ENCODE data around the gene RIPOR3. TPM values are rescaled to one million over a fixed set of nuclear protein-coding genes. Genes with fewer than 3 reads are reported as not detected.
"Not testable (repeated sequence)": the region's sequence is repeated elsewhere in the genome, so short reads cannot be mapped to it uniquely, and the experiment has no call there.

Gene RIPOR3
- total RNA-seq, 2 experiments from 2014 or later = not detected

- CTCF ChIA-PET = interaction anchor here (2.3 to 2.9 kb wide), 2 partner anchors 60 to 107 kb away, joined by 9 to 13 read pairs; no protein-coding TSS in a partner anchor
- intact Hi-C loops (cut with micrococcal nuclease) = loop anchor here (2.0 kb wide), 1 partner anchor 381 kb away; the partner anchor contains the start of gene CEBPB
- Mint-ChIP-seq H3K27ac (peak overlapping the region; percentile 58), H3K9me3 (no peaks in the 10 kb centered on the region), H3K4me3 (no peak overlapping the region), H3K27me3 (ENCODE audit: low read depth) (no peaks in the 10 kb centered on the region), H3K36me3 (ENCODE audit: low read depth) (peaks cover 69% of the 10 kb centered on the region), H3K4me1 (ENCODE audit: low read depth) (peaks cover 79% of the 10 kb centered on the region)
- peak; percentile 2 for DNase-seq
Observed at GRCh38 chr20:50571466-50571865, 119.9 kb downstream of the RIPOR3 start.

GRCh38 chr20:50569864-50570836 lies 121.2 kb downstream of the RIPOR3 start:
- Mint-ChIP-seq H3K27ac (peak overlapping the region; percentile 91), H3K4me3 (peak overlapping the region; percentile 23), H3K27me3 (ENCODE audit: low read depth) (no peaks in the 10 kb centered on the region), H3K4me1 (ENCODE audit: low read depth) (peaks cover 84% of the 10 kb centered on the region), H3K36me3 (ENCODE audit: low read depth) (peaks cover 71% of the 10 kb centered on the region), H3K9me3 (no peaks in the 10 kb centered on the region)
- peak; percentile 83 for DNase-seq
- intact Hi-C loops (cut with micrococcal nuclease) = loop anchor here (1.0 to 10.0 kb wide), 11 partner anchors 9 to 455 kb away; partner anchors contain the start of genes CEBPB, PTPN1 and UBE2V1
- CTCF ChIA-PET = interaction anchor here (0.6 to 1.6 kb wide), 22 partner anchors 8 to 122 kb away, joined by 3 to 10 read pairs (median 5); partner anchors contain the start of gene PTPN1

DNA sequence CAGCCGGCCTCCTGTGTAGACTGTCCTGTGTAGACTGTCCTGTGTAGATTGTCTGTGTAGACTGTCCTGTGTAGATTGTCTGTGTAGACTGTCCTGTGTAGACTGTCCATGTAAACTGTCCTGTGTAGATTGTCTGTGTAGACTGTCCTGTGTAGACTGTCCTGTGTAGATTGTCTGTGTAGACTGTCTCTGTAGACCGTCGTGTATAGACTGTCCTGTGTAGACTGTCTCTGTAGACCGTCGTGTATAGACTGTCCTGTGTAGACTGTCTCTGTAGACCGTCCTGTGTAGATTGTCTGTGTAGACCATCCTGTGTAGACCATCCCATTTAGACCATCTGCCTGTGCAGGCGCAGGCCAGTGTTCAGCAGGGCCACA lies 121.9 kb downstream of the RIPOR3 start:
- DNase-seq; H3K27me3 Mint-ChIP-seq (ENCODE audit: low read depth); H3K4me3 Mint-ChIP-seq; H3K9me3 Mint-ChIP-seq: not testable (repeated sequence)
- peaks cover 71% of the 10 kb centered on the region for H3K36me3 Mint-ChIP-seq (ENCODE audit: low read depth)
- peaks cover 88% of the 10 kb centered on the region for H3K4me1 Mint-ChIP-seq (ENCODE audit: low read depth)
- H3K27ac Mint-ChIP-seq = peak overlapping the region; percentile 91
- intact Hi-C loops (cut with micrococcal nuclease) = loop anchor here (10.0 kb wide), 1 partner anchor 455 kb away; the partner anchor contains the start of gene UBE2V1
- CTCF ChIA-PET = interaction anchor here (0.6 to 1.6 kb wide), 7 partner anchors 18 to 76 kb away, joined by 3 to 10 read pairs (median 5); partner anchors contain the start of gene PTPN1

DNA sequence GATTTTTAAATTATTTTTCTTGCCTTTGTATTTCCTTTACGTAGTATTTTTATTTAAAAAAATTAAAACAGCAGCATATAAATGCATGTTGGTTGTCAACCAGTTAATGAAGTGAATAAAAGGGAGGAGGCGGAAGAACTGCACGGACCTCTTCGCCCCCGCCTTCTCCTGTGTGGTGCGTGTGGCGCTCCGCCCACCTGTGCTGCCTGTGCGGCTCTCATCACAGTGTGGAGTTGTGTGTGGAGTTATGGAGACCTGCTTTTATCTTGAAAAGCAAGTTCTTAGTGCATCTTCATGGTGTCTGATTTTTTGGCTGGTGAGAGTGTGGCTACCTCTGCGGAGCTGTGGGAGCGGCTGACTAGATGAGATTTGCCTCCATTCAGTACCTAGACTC lies 122.8 kb downstream of the RIPOR3 start:
- peaks cover 70% of the 10 kb centered on the region for H3K36me3 Mint-ChIP-seq (ENCODE audit: low read depth)
- peak overlapping the region; percentile 91 for H3K27ac Mint-ChIP-seq
- no peak for DNase-seq
- no peaks in the 10 kb centered on the region for H3K9me3 Mint-ChIP-seq
- H3K4me3 Mint-ChIP-seq = no peak overlapping the region
- H3K27me3 Mint-ChIP-seq (ENCODE audit: low read depth) = no peaks in the 10 kb centered on the region
- peaks cover 97% of the 10 kb centered on the region for H3K4me1 Mint-ChIP-seq (ENCODE audit: low read depth)
- intact Hi-C loops (cut with micrococcal nuclease) = loop anchor here (10.0 kb wide), 1 partner anchor 454 kb away; the partner anchor contains the start of gene UBE2V1
- CTCF ChIA-PET = interaction anchor here (1.6 kb wide), 1 partner anchor 20 kb away, joined by 5 read pairs; no protein-coding TSS in a partner anchor

DNA sequence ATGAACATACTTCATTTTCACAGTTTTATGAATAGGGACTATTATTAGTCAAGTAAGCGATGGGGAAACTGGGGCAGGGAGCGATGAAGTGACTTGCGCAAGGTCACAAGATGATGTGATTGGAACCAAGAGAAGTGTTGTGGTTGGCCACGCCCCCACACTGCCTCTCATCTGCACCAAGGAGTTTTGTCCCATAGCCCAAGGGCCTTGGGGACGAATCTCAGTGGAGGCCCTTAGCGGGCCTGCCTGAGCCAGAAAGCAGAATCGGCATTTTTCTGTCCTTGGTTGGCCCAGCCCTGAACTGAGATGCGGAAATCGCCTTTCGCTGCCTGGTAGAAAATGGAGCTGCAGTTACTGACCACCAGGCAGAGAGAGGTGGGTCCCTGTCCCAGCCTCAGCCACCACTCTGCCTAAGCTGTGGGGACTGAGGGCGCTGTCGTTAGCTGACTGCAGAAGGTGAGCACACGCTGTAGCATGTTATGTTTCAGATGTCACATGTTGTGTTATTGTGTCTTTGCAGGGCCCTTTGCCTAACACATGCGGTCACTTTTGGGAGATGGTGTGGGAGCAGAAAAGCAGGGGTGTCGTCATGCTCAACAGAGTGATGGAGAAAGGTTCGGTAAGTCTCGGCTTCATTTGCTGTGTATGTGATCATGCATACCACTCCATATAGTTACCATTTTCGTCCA lies 123.3 kb downstream of the RIPOR3 start:
- intact Hi-C loops (cut with micrococcal nuclease) = loop anchor here (10.0 kb wide), 1 partner anchor 453 kb away; the partner anchor contains the start of gene UBE2V1
- DNase-seq = peak; percentile 58
- CTCF ChIA-PET = interaction anchor here (1.6 kb wide), 1 partner anchor 20 kb away, joined by 5 read pairs; no protein-coding TSS in a partner anchor
- peak overlapping the region; percentile 67 for H3K27ac Mint-ChIP-seq
- H3K4me1 Mint-ChIP-seq (ENCODE audit: low read depth) = peaks cover 97% of the 10 kb centered on the region
- H3K36me3 Mint-ChIP-seq (ENCODE audit: low read depth) = peaks cover 70% of the 10 kb centered on the region
- no peaks in the 10 kb centered on the region for H3K9me3 Mint-ChIP-seq
- H3K27me3 Mint-ChIP-seq (ENCODE audit: low read depth) = no peaks in the 10 kb centered on the region
- peak overlapping the region; percentile 11 for H3K4me3 Mint-ChIP-seq

GRCh38 chr20:50565871-50566270 lies 125.5 kb downstream of the RIPOR3 start:
- peaks cover 75% of the 10 kb centered on the region for H3K36me3 Mint-ChIP-seq (ENCODE audit: low read depth)
- H3K27ac Mint-ChIP-seq = peak overlapping the region; percentile 69
- no peaks in the 10 kb centered on the region for H3K9me3 Mint-ChIP-seq
- H3K4me1 Mint-ChIP-seq (ENCODE audit: low read depth) = peaks cover 97% of the 10 kb centered on the region
- intact Hi-C loops (cut with micrococcal nuclease) = loop anchor here (10.0 kb wide), 1 partner anchor 451 kb away; the partner anchor contains the start of gene UBE2V1
- no peak for DNase-seq
- CTCF ChIA-PET = interaction anchor here (0.7 to 1.8 kb wide), 4 partner anchors 14 to 87 kb away, joined by 3 to 5 read pairs (median 4); no protein-coding TSS in a partner anchor
- H3K4me3 Mint-ChIP-seq = no peak overlapping the region
- H3K27me3 Mint-ChIP-seq (ENCODE audit: low read depth) = no peaks in the 10 kb centered on the region

- no peaks in the 10 kb centered on the region for H3K9me3 Mint-ChIP-seq
- peak overlapping the region; percentile 69 for H3K27ac Mint-ChIP-seq
- CTCF ChIA-PET = interaction anchor here (0.7 to 1.8 kb wide), 4 partner anchors 23 to 87 kb away, joined by 3 to 5 read pairs (median 4); no protein-coding TSS in a partner anchor
- H3K36me3 Mint-ChIP-seq (ENCODE audit: low read depth) = peaks cover 73% of the 10 kb centered on the region
- H3K4me3 Mint-ChIP-seq = no peak overlapping the region
- no peaks in the 10 kb centered on the region for H3K27me3 Mint-ChIP-seq (ENCODE audit: low read depth)
- intact Hi-C loops (cut with micrococcal nuclease) = loop anchor here (10.0 kb wide), 1 partner anchor 451 kb away; the partner anchor contains the start of gene UBE2V1
- peaks cover 94% of the 10 kb centered on the region for H3K4me1 Mint-ChIP-seq (ENCODE audit: low read depth)
- no peak for DNase-seq
Observed at GRCh38 chr20:50565383-50565782, 126.0 kb downstream of the RIPOR3 start.

GRCh38 chr20:50563133-50563944 lies 128.0 kb downstream of the RIPOR3 start:
- no peaks in the 10 kb centered on the region for H3K27me3 Mint-ChIP-seq (ENCODE audit: low read depth)
- DNase-seq = no peak
- CTCF ChIA-PET = interaction anchor here (0.6 to 2.3 kb wide), 8 partner anchors 11 to 546 kb away, joined by 3 to 7 read pairs (median 3); no protein-coding TSS in a partner anchor
- peaks cover 74% of the 10 kb centered on the region for H3K36me3 Mint-ChIP-seq (ENCODE audit: low read depth)
- peak overlapping the region; percentile 90 for H3K27ac Mint-ChIP-seq
- no peak overlapping the region for H3K4me3 Mint-ChIP-seq
- no peaks in the 10 kb centered on the region for H3K9me3 Mint-ChIP-seq
- intact Hi-C loops (cut with micrococcal nuclease) = loop anchor here (10.0 kb wide), 1 partner anchor 449 kb away; the partner anchor contains the start of gene UBE2V1
- H3K4me1 Mint-ChIP-seq (ENCODE audit: low read depth) = peaks cover 92% of the 10 kb centered on the region

- Mint-ChIP-seq H3K4me3 (no peak overlapping the region), H3K4me1 (ENCODE audit: low read depth) (peaks cover 90% of the 10 kb centered on the region), H3K9me3 (no peaks in the 10 kb centered on the region), H3K36me3 (ENCODE audit: low read depth) (peaks cover 70% of the 10 kb centered on the region), H3K27ac (peak overlapping the region; percentile 99), H3K27me3 (ENCODE audit: low read depth) (no peaks in the 10 kb centered on the region)
- DNase-seq = no peak
- CTCF ChIA-PET = interaction anchor here (1.1 to 2.3 kb wide), 5 partner anchors 8 to 84 kb away, joined by 5 to 7 read pairs (median 5); no protein-coding TSS in a partner anchor
- intact Hi-C loops (cut with micrococcal nuclease) = loop anchor here (10.0 kb wide), 1 partner anchor 447 kb away; the partner anchor contains the start of gene UBE2V1
Observed at GRCh38 chr20:50562262-50562701, 129.1 kb downstream of the RIPOR3 start.

DNA sequence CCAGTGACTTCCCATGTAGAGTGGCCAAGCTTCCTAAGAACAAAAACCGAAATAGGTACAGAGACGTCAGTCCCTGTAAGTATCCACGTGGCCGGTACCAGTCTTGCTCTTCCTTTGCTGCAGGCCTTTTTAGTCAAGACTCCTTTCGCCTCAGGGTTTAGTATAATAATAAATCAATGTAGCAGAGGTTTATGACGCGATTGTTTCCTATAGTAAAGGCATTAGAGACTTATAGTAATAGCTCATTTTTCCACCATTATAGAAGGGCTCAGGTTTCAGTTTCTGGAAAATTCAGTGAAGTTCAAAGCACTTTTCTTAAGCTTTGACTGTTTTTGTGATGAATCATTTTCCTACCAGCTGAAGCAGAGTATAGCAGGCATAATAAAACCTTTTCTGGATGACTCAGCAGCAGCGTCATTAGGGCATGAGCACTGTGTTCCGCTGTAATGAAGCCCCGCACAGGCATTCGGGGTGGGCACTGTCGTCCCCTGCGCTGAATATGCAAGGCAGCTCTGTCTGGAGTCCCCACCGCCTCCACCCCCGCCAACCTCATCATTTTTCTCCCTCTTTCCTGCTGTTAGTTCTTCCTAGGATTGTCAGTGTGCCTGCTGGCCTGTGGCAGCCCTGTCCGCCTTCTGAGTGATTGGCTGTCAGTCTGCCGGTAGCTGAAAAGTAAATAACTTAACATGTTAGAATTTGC lies 129.8 kb downstream of the RIPOR3 start:
- Mint-ChIP-seq H3K27me3 (ENCODE audit: low read depth) (no peaks in the 10 kb centered on the region), H3K36me3 (ENCODE audit: low read depth) (peaks cover 67% of the 10 kb centered on the region), H3K4me3 (peak overlapping the region; percentile 89), H3K9me3 (no peaks in the 10 kb centered on the region), H3K27ac (peak overlapping the region; percentile 99), H3K4me1 (ENCODE audit: low read depth) (peaks cover 87% of the 10 kb centered on the region)
- peak; percentile 85 for DNase-seq
- intact Hi-C loops (cut with micrococcal nuclease) = loop anchor here (1.0 to 10.0 kb wide), 8 partner anchors 9 to 447 kb away; partner anchors contain the start of genes PTPN1 and UBE2V1
- CTCF ChIA-PET = interaction anchor here (0.6 to 2.3 kb wide), 11 partner anchors 9 to 83 kb away, joined by 3 to 8 read pairs (median 5); partner anchors contain the start of gene PTPN1

All from activated naive CD4-positive, alpha-beta T cell treated with anti-CD3 and anti-CD28 coated beads for 36 hours (primary cell).